A549 treated with CORT108297 at 1 μM for 4 hours (cell line): ENCODE results near the gene SYAP1. TPM values are rescaled to one million over a fixed set of nuclear protein-coding genes. Genes with fewer than 3 reads are reported as not detected.

Experiments used
- total RNA-seq: library from RNA; stranded (reverse); fragments of 200-300 nt; extraction: Qiagen RNA extraction; gene quantifications from 5 replicates; pipeline ENCODE4 v1.2.3, GENCODE V29; 2022

Gene SYAP1, protein sequence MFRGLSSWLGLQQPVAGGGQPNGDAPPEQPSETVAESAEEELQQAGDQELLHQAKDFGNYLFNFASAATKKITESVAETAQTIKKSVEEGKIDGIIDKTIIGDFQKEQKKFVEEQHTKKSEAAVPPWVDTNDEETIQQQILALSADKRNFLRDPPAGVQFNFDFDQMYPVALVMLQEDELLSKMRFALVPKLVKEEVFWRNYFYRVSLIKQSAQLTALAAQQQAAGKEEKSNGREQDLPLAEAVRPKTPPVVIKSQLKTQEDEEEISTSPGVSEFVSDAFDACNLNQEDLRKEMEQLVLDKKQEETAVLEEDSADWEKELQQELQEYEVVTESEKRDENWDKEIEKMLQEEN
- 20.7 to 24.7 TPM (median 21.8 TPM) in 5 replicates for total RNA-seq

GRCh38 chrX:16719334-16720084, at the start of gene SYAP1:
TSS of gene SYAP1 (plus strand) at chrX:16719612. CDS start at chrX:16719725, 113 bp downstream.

DNA sequence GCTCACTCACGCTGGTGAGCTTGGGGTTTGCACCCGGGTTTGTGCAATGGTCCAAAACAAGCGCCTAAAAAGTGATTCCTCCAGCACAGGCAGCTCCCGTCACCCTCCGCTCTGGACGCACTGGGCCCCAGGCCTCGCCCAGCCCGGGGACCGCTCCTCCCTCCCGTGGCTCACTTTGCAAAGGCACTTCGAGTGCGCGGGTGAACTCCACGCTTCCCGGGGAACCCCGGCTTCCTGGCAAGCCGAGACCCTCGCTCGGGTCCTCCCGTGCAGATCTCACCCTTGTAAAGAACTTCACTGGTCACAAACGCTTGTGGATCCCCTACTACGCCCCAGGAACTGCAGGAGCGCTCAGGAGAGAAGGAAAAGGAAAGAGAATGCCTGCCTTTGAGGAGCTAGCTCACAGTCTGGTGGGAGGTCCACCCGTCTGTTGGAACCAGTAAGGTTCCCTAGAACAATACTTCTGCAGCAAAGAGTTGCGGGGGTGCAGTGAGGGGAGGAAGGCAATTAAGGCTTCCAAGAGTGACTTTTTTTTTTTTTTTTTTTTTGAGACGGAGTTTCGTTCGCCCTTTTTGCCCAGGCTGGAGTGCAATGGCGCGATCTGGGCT, 6.8 kb upstream of the SYAP1 start, which contains the start of gene CTPS2:
Gene CTPS2 (minus strand): TSS at position 122 of the 608 bp plus-strand sequence. CDS start 9,767 bp downstream, outside the sequence.

GRCh38 chrX:16786139-16786790, 66.9 kb downstream of the SYAP1 start, which contains the start of gene TXLNG:
TSS of gene TXLNG (plus strand) at chrX:16786466. CDS start at chrX:16786488, 22 bp downstream.

Other genes starting within 250 kb of the SYAP1 start
- not detected in 5 replicates for gene S100G, start 69.5 kb upstream of the SYAP1 start, total RNA-seq
- 9.5 to 11.7 TPM (median 10.2 TPM) in 5 replicates for gene CTPS2, start 6.9 kb upstream of the SYAP1 start, total RNA-seq
- gene TXLNG, start 66.9 kb downstream of the SYAP1 start, total RNA-seq: 14.1 to 17.3 TPM (median 14.5 TPM) in 5 replicates
- gene RBBP7, start 150.8 kb downstream of the SYAP1 start, total RNA-seq: 158 to 191 TPM (median 161 TPM) in 5 replicates
- 0.68 to 1.0 TPM (median 0.78 TPM) in 5 replicates for gene REPS2, start 227.0 kb downstream of the SYAP1 start, total RNA-seq